CD4-positive, alpha-beta T cell (primary cell): ENCODE results near the gene FKBP4. TPM values are rescaled to one million over a fixed set of nuclear protein-coding genes. Genes with fewer than 3 reads are reported as not detected.

ENCODE experiments used
- ATAC-seq: fragments of 200-7000 bp; cut with Tn5 transposase; one replicate; pipeline ENCODE4 v1.10.0; 2022; ENCODE audit warnings: mild to moderate bottlenecking; ENCODE audit not compliant: poor library complexity
- CTCF ChIA-PET: fragments of 350-600 bp; sonication (Branson Sonifier 250); formaldehyde crosslinking; loops from one replicate; lab custom pipeline; 2021; ENCODE audit warnings: antibody characterized with exemption, inconsistent platforms; lab: Charles Lee
- POLR2A ChIA-PET: fragments of 350-600 bp; sonication (Branson Sonifier 250); formaldehyde crosslinking; loops from one replicate; lab custom pipeline; 2021; ENCODE audit warnings: antibody characterized with exemption, inconsistent platforms; lab: Charles Lee
- DNase-seq, 14 experiments: peaks; one replicate each; pipeline ENCODE4 v3.0.0-alpha.2; 2013 to 2020; ENCODE audit warnings: mixed read lengths in 2 of 14
- H3K27ac ChIP-seq, 2 donors: one replicate each; pipeline versions ENCODE4 v1.5.1 to v1.7.0; 2013; ENCODE audit warnings: low read length in 2 of 2, low read depth in 1 of 2, mild to moderate bottlenecking in 1 of 2
- H3K27me3 ChIP-seq, 2 experiments: 1 replicate in 1 of 2; 2 replicates in 1 of 2; pipeline versions ENCODE4 v1.6.1 to v1.7.0; 2013; ENCODE audit warnings: low read length in 2 of 2, control low read depth in 1 of 2, mild to moderate bottlenecking in 1 of 2, moderate library complexity in 1 of 2; ENCODE audit not compliant: insufficient read depth in 2 of 2, control insufficient read depth in 1 of 2
- H3K36me3 ChIP-seq: one replicate; pipeline ENCODE4 v1.6.1; 2013; ENCODE audit warnings: low read length, control low read depth; ENCODE audit not compliant: insufficient read depth
- H3K4me1 ChIP-seq: one replicate; pipeline ENCODE4 v1.6.1; 2013; ENCODE audit warnings: low read length, control low read depth; ENCODE audit not compliant: insufficient read depth
- H3K4me3 ChIP-seq: one replicate; pipeline ENCODE4 v1.5.1; 2013; ENCODE audit warnings: mild to moderate bottlenecking, low read length, moderate library complexity
- H3K9me3 ChIP-seq, 2 experiments: 1 replicate in 1 of 2; 2 replicates in 1 of 2; pipeline versions ENCODE4 v1.6.1 to v1.7.0; 2013; ENCODE audit warnings: low read length in 2 of 2, mild to moderate bottlenecking in 2 of 2, control low read depth in 1 of 2, moderate library complexity in 1 of 2; ENCODE audit not compliant: control insufficient read depth in 1 of 2, insufficient read depth in 1 of 2
- H3K27ac Mint-ChIP-seq: one replicate; pipeline ENCODE4 v1.8.0; 2020; ENCODE audit warnings: mixed read lengths
- H3K27me3 Mint-ChIP-seq: one replicate; pipeline ENCODE4 v1.8.0; 2021; ENCODE audit warnings: mixed read lengths
- H3K36me3 Mint-ChIP-seq: one replicate; pipeline ENCODE4 v1.8.0; 2021; ENCODE audit warnings: low read depth, mixed read lengths
- H3K4me1 Mint-ChIP-seq: one replicate; pipeline ENCODE4 v1.8.0; 2021; ENCODE audit warnings: low read depth, mixed read lengths
- H3K4me3 Mint-ChIP-seq: one replicate; pipeline ENCODE4 v1.8.0; 2020; ENCODE audit warnings: mild to moderate bottlenecking, mixed read lengths
- H3K9me3 Mint-ChIP-seq: one replicate; pipeline ENCODE4 v1.8.0; 2020; ENCODE audit warnings: mixed read lengths
- intact Hi-C, 2 experiments: fragments of 100-400 bp; cut with DNase I in 1 of 2; cut with micrococcal nuclease in 1 of 2; formaldehyde crosslinking; loops; one replicate each; pipeline versions ENCODE4 v1.15.1 to v1.9.0; 2023 to 2025; cut with DNase I, micrococcal nuclease
- total RNA-seq, 174 experiments: library from RNA in 2 of 174; stranded (reverse) in 2 of 174; gene quantifications; one replicate each; pipeline ENCODE4 v1.2.3 and lab custom pipeline; 2021 to 2026
- TF ChIP-seq, protein P1 (sequence below): fragments of 200-600 bp; IDR thresholded peaks from one replicate; pipeline ENCODE4 v1.8.0; 2022; ENCODE audit warnings: antibody characterized with exemption, mild to moderate bottlenecking

Gene FKBP4
- total RNA-seq, 2 experiments from 2014 or later = 35.7 to 40.3 TPM

GRCh38 chr12:2791089-2791488 lies 3.7 kb upstream of the FKBP4 start:
- no peaks in the 10 kb centered on the region for H3K9me3 Mint-ChIP-seq
- no peak overlapping the region for H3K4me3 Mint-ChIP-seq
- H3K27ac Mint-ChIP-seq = no peak overlapping the region
- H3K27me3 ChIP-seq = no peaks in the 10 kb centered on the region
- no peak overlapping the region for H3K27ac ChIP-seq
- no peaks in the 10 kb centered on the region for H3K9me3 ChIP-seq
- ATAC-seq (no peak), DNase-seq (no peak)
- ChIA-PET CTCF (no interaction called here), POLR2A (interaction anchor here (1.0 kb wide), 1 partner anchor 99 kb away, joined by 3 read pairs; no protein-coding TSS in a partner anchor)
- intact Hi-C loops = loop anchor here in 1 of 2 experiments (5.0 to 10.0 kb wide), 4 partner anchors 86 to 994 kb away; partner anchors contain the start of genes DCP1B, FOXM1, RHNO1 and TSPAN9
- no peaks in the 10 kb centered on the region for H3K27me3 Mint-ChIP-seq
- H3K36me3 Mint-ChIP-seq = peaks cover 1% of the 10 kb centered on the region
- H3K4me1 Mint-ChIP-seq = peaks cover 12% of the 10 kb centered on the region
- H3K4me1 ChIP-seq = peaks cover 12% of the 10 kb centered on the region
- no peaks in the 10 kb centered on the region for H3K36me3 ChIP-seq
- TF ChIP-seq, protein P1, sequence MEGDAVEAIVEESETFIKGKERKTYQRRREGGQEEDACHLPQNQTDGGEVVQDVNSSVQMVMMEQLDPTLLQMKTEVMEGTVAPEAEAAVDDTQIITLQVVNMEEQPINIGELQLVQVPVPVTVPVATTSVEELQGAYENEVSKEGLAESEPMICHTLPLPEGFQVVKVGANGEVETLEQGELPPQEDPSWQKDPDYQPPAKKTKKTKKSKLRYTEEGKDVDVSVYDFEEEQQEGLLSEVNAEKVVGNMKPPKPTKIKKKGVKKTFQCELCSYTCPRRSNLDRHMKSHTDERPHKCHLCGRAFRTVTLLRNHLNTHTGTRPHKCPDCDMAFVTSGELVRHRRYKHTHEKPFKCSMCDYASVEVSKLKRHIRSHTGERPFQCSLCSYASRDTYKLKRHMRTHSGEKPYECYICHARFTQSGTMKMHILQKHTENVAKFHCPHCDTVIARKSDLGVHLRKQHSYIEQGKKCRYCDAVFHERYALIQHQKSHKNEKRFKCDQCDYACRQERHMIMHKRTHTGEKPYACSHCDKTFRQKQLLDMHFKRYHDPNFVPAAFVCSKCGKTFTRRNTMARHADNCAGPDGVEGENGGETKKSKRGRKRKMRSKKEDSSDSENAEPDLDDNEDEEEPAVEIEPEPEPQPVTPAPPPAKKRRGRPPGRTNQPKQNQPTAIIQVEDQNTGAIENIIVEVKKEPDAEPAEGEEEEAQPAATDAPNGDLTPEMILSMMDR = no peak
- no peak overlapping the region for H3K4me3 ChIP-seq

- Mint-ChIP-seq H3K4me3 (peak overlapping the region; percentile 96), H3K27me3 (no peaks in the 10 kb centered on the region), H3K36me3 (peaks cover 19% of the 10 kb centered on the region), H3K27ac (peak overlapping the region; percentile 53), H3K9me3 (no peaks in the 10 kb centered on the region), H3K4me1 (peaks cover 27% of the 10 kb centered on the region)
- Histone ChIP-seq H3K4me1 (peaks cover 26% of the 10 kb centered on the region), H3K4me3 (no peak overlapping the region), H3K36me3 (peaks cover 10% of the 10 kb centered on the region), H3K27ac (no peak overlapping the region), H3K27me3 (no peaks in the 10 kb centered on the region), H3K9me3 (no peaks in the 10 kb centered on the region)
- ChIA-PET POLR2A (interaction anchor here (4.9 kb wide), 1 partner anchor 102 kb away, joined by 48 read pairs; no protein-coding TSS in a partner anchor), CTCF (interaction anchor here (3.5 kb wide), 1 partner anchor 8 kb away, joined by 15 read pairs; no protein-coding TSS in a partner anchor)
- TF ChIP-seq, protein P1 = no peak
- no peak for ATAC-seq
- no peak for DNase-seq
- intact Hi-C loops = loop anchor here in 1 of 2 experiments (5.0 to 10.0 kb wide), 4 partner anchors 84 to 996 kb away; partner anchors contain the start of genes DCP1B, FOXM1, RHNO1 and TSPAN9
Measured at GRCh38 chr12:2792671-2793500, 1.9 kb upstream of the FKBP4 start.

- no peak for ATAC-seq
- Histone ChIP-seq H3K27me3 (no peaks in the 10 kb centered on the region), H3K4me1 (peaks cover 26% of the 10 kb centered on the region), H3K9me3 (no peaks in the 10 kb centered on the region), H3K27ac (no peak overlapping the region), H3K36me3 (peaks cover 16% of the 10 kb centered on the region), H3K4me3 (no peak overlapping the region)
- H3K4me3 Mint-ChIP-seq = peak overlapping the region; percentile 96
- DNase-seq = no peak
- POLR2A ChIA-PET = interaction anchor here (3.5 to 4.9 kb wide), 2 partner anchors 19 to 103 kb away, joined by 37 to 48 read pairs; partner anchors contain the start of gene ITFG2
- H3K36me3 Mint-ChIP-seq = peaks cover 26% of the 10 kb centered on the region
- H3K27ac Mint-ChIP-seq = peak overlapping the region; percentile 53
- no peaks in the 10 kb centered on the region for H3K27me3 Mint-ChIP-seq
- CTCF ChIA-PET = interaction anchor here (3.5 kb wide), 1 partner anchor 9 kb away, joined by 15 read pairs; no protein-coding TSS in a partner anchor
- H3K4me1 Mint-ChIP-seq = peaks cover 30% of the 10 kb centered on the region
- intact Hi-C loops = loop anchor here in 1 of 2 experiments (5.0 to 10.0 kb wide), 4 partner anchors 84 to 996 kb away; partner anchors contain the start of genes DCP1B, FOXM1, RHNO1 and TSPAN9
- H3K9me3 Mint-ChIP-seq = no peaks in the 10 kb centered on the region
- TF ChIP-seq, protein P1 = no peak
Measured at GRCh38 chr12:2793561-2793960, 1.2 kb upstream of the FKBP4 start.
